ENCODE measurements around the gene TDRKH. TPM values are rescaled to one million over a fixed set of nuclear protein-coding genes. Genes with fewer than 3 reads are reported as not detected.

Gene TDRKH
- total RNA-seq, 1 donor from 2014 or later = 12.0 TPM

DNA sequence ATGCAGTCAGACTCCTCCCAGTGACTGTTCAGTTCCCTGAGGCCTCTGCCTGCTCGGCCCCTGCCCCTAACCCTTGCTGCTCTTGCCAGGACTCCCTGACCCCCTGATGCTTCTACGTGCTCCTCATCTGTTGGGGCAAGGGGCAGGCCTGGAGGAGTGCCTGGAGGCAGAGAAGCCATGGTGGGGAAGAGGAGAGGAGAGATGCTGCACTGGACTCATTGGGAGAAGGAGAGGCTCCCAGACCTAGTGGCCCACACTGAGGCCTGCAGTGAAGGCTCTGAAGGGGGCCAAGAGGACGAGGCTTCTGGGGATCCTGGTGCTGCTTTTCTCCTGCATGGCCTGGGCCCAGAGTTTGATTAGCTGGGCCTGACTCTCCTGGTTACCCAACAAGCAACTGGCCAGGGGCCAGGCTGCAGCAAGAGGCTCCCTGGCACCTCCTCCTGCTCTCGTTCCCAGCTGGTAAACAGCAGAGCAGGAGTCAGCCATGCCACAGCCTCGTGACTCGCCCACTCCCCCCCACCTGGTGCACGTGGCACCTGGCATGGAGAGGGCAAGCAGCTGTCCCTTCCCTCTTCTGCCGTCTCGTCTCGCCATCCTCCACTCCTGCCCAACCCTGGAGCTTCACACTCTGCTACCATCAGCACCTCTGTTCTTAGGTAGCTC is 42.1 kb upstream of the TDRKH start:
- Histone ChIP-seq H3K4me3 (ENCODE audit: low read depth, low read length) (no peak overlapping the region), H3K27me3 (ENCODE audit: control insufficient read depth, insufficient read depth, low read length) (no peaks in the 10 kb centered on the region), H3K36me3 (ENCODE audit: control insufficient read depth, insufficient read depth, low read length) (no peaks in the 10 kb centered on the region)
- no peak for DNase-seq (ENCODE audit: low read depth)
- no peak for TF ChIP-seq CTCF (IDR thresholded peaks at IDR 0.05; ENCODE audit: insufficient read depth, low read length, poor library complexity, severe bottlenecking)

DNA sequence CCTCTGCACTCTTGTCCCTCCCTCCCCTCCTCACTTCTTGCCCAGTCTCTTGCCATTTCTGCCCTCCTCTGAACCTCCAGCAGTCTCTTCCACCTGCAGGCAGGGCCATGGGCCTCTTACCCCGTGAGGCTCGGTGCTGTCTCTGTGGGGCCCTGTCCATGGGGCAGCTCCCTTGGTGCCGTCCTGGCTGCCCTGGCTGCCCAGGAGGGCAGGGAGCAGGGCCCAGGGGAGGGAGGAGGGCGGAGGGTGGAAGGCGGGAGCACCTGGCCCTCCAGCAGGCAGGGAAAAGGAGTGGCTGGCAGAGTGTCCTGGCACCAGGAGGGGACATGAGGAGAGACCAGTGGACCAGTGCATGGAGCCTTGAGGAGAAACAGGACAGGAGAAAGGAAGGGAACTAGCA is 41.3 kb upstream of the TDRKH start, which contains the start of gene RORC:
Gene RORC, minus strand, starts transcription at position 198 of the 400 bp plus-strand sequence. Its CDS starts 38 bp downstream, at position 160.
- Histone ChIP-seq H3K4me3 (ENCODE audit: low read depth, low read length) (no peak within 1 kb of the TSS), H3K36me3 (ENCODE audit: control insufficient read depth, insufficient read depth, low read length) (no peaks in the 10 kb centered on the region), H3K27me3 (ENCODE audit: control insufficient read depth, insufficient read depth, low read length) (no peaks in the 10 kb centered on the region)
- DNase-seq (ENCODE audit: low read depth) = no peak
- no peak for TF ChIP-seq CTCF (IDR thresholded peaks at IDR 0.05; ENCODE audit: insufficient read depth, low read length, poor library complexity, severe bottlenecking)

- no peak overlapping the region for H3K4me3 ChIP-seq (ENCODE audit: low read depth, low read length)
These were observed 40.9 kb upstream of the TDRKH start for GRCh38 chr1:151831256-151831591.

GRCh38 chr1:151830055-151830454 is 39.8 kb upstream of the TDRKH start:
- Histone ChIP-seq H3K27me3 (ENCODE audit: control insufficient read depth, insufficient read depth, low read length) (no peaks in the 10 kb centered on the region), H3K36me3 (ENCODE audit: control insufficient read depth, insufficient read depth, low read length) (no peaks in the 10 kb centered on the region), H3K4me3 (ENCODE audit: low read depth, low read length) (no peak overlapping the region)
- no peak for TF ChIP-seq CTCF (IDR thresholded peaks at IDR 0.05; ENCODE audit: insufficient read depth, low read length, poor library complexity, severe bottlenecking)
- no peak for DNase-seq (ENCODE audit: low read depth)

More at GRCh38 chr1:151831256-151831591, 40.9 kb upstream of the TDRKH start:
- TF ChIP-seq CTCF (IDR thresholded peaks at IDR 0.05; ENCODE audit: insufficient read depth, low read length, poor library complexity, severe bottlenecking) = no peak
- Histone ChIP-seq H3K36me3 (ENCODE audit: control insufficient read depth, insufficient read depth, low read length) (no peaks in the 10 kb centered on the region), H3K27me3 (ENCODE audit: control insufficient read depth, insufficient read depth, low read length) (no peaks in the 10 kb centered on the region)
- DNase-seq (ENCODE audit: low read depth) = no peak

GRCh38 chr1:151829352-151830046 is 39.2 kb upstream of the TDRKH start:
- Histone ChIP-seq H3K36me3 (ENCODE audit: control insufficient read depth, insufficient read depth, low read length) (no peaks in the 10 kb centered on the region), H3K4me3 (ENCODE audit: low read depth, low read length) (no peak overlapping the region), H3K27me3 (ENCODE audit: control insufficient read depth, insufficient read depth, low read length) (no peaks in the 10 kb centered on the region)
- no peak for DNase-seq (ENCODE audit: low read depth)
- no peak for TF ChIP-seq CTCF (IDR thresholded peaks at IDR 0.05; ENCODE audit: insufficient read depth, low read length, poor library complexity, severe bottlenecking)

All from kidney epithelial cell (primary cell).